Tibial nerve (tissue), 4 donors: ENCODE data around the gene ATP1A2.

Experiments
- CTCF ChIP-seq, 5 experiments: fragments of 200-600 bp in 3 of 5; fragments of 450-650 bp in 2 of 5; sonication (generic) in 3 of 5; IDR thresholded peaks; one replicate each; pipeline ENCODE4 v1.5.1; 2016 to 2019; ENCODE audit warnings: antibody characterized with exemption in 5 of 5, mild to moderate bottlenecking in 3 of 5, moderate library complexity in 2 of 5
- EP300 ChIP-seq, 2 donors: sonication (generic); formaldehyde crosslinking; IDR thresholded peaks; one replicate each; pipeline ENCODE4 v1.6.1; 2017; ENCODE audit warnings: antibody characterized with exemption in 2 of 2, mild to moderate bottlenecking in 1 of 2
- POLR2A ChIP-seq, 2 donors: fragments of 450-650 bp; IDR thresholded peaks; one replicate each; pipeline ENCODE4 v1.6.1; 2017; ENCODE audit warnings: antibody characterized with exemption in 2 of 2, mild to moderate bottlenecking in 2 of 2, moderate library complexity in 2 of 2

- TF ChIP-seq CTCF (IDR thresholded peaks at IDR 0.05) (no peak), EP300 (IDR thresholded peaks at IDR 0.05) (no peak), POLR2A (IDR thresholded peaks at IDR 0.05) (no peak)
Observed at GRCh38 chr1:160090760-160091159, 24.8 kb upstream of the ATP1A2 start.
